ENCODE data around the gene TBCD.

Gene TBCD

GRCh38 chr17:82832881-82833475 is 81.1 kb downstream of the TBCD start:
- peaks cover 13% of the 10 kb centered on the region for H3K4me1 Mint-ChIP-seq
- H3K9me3 Mint-ChIP-seq, result no peaks in the 10 kb centered on the region
- no peak for DNase-seq (ENCODE audit: low spot score in 2 of 2)
- H3K36me3 Mint-ChIP-seq, result peaks cover 12% of the 10 kb centered on the region
- H3K4me3 Mint-ChIP-seq, result no peak overlapping the region
- no peak for ATAC-seq
- peak overlapping the region; percentile 65 for H3K27ac Mint-ChIP-seq

- Mint-ChIP-seq H3K4me3 (no peak overlapping the region), H3K4me1 (no peaks in the 10 kb centered on the region), H3K27ac (no peak overlapping the region), H3K36me3 (no peaks in the 10 kb centered on the region), H3K9me3 (no peaks in the 10 kb centered on the region)
- no peak for ATAC-seq
- no peak for DNase-seq (ENCODE audit: low spot score in 2 of 2)
Measured at GRCh38 chr17:82835122-82835521, 83.3 kb downstream of the TBCD start.

DNA sequence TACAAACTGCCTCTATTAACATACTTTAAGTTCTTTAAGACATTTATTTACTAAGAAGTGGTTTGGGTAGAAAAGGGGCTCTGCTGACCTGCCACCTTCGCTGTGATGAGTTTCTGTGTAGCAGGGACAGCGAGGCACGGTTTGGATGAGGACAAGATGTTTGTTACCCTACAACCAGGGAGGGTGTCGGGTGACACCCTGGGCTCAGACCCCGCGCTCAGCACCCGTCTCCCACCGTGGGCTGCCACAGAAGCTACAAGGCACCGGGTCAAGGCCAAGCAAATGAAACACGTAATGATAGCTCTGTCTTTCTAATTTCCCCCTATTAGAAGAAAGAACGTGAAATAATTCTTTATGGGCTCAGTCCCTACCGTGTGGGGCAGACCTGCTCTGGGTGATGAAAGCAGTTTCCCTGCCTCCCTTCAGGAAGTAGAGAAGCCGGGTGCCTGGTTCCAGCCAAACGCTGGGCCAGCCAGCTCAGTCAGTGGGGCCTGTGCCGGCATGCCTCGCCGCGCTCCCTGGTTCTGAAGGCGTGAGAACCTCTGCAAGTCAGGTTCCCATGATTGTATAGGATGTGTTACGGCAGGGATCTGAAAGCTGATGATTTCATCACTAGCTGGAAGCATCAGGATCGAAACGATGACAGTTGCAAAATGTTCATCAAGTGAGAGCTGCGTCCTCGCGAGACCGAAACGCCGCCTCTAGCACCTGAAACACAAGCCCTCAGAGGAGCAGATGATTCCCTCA is 84.1 kb downstream of the TBCD start:
- DNase-seq (ENCODE audit: low spot score in 2 of 2) (no peak), ATAC-seq (no peak)
- H3K4me1 Mint-ChIP-seq, result no peaks in the 10 kb centered on the region
- H3K36me3 Mint-ChIP-seq, result no peaks in the 10 kb centered on the region
- H3K4me3 Mint-ChIP-seq, result no peak overlapping the region
- no peak overlapping the region for H3K27ac Mint-ChIP-seq
- H3K9me3 Mint-ChIP-seq, result no peaks in the 10 kb centered on the region

GRCh38 chr17:82836823-82837357 is 85.0 kb downstream of the TBCD start:
- Mint-ChIP-seq H3K36me3 (no peaks in the 10 kb centered on the region), H3K27ac (no peak overlapping the region), H3K4me3 (no peak overlapping the region), H3K9me3 (no peaks in the 10 kb centered on the region), H3K4me1 (no peaks in the 10 kb centered on the region)
- ATAC-seq (no peak), DNase-seq (ENCODE audit: low spot score in 2 of 2) (no peak)

DNA sequence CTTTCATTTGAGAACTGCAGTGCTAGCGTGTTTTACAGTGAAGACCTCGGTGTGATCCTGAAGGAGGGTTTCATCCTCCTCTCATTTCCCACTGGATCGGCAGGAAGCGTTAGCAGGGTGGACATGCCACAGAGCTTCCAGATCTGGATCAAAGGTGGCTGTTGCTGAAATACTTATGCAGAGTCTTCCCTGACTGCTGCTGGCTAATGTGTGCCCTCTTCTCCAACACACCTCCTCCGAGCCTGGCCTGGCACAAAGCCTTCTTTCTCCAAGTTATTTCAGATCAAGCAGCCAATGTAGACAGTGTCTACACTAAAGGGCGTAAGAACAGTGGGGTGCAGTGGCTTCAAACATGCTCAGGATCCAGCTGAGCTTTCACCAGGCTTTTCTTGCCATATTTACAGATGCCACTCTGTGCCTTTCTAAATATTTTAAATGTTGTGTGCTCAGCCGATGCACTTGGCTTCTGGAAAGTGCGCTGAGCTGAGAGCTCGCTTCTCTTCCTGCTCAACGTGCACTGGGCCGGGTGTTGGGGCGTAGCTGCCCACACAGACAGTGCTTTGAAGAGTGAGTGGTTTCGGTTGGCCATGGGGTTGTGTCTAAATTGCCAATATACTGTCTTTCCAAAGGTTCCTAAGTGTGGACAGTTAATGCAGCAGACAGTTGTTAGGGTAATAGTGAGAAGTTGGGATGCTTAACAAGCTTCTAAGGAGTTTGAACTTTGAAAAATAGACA is 85.9 kb downstream of the TBCD start:
- H3K27ac Mint-ChIP-seq, result peak overlapping the region; percentile 33
- DNase-seq (ENCODE audit: low spot score in 2 of 2), result no peak
- ATAC-seq, result no peak

DNA sequence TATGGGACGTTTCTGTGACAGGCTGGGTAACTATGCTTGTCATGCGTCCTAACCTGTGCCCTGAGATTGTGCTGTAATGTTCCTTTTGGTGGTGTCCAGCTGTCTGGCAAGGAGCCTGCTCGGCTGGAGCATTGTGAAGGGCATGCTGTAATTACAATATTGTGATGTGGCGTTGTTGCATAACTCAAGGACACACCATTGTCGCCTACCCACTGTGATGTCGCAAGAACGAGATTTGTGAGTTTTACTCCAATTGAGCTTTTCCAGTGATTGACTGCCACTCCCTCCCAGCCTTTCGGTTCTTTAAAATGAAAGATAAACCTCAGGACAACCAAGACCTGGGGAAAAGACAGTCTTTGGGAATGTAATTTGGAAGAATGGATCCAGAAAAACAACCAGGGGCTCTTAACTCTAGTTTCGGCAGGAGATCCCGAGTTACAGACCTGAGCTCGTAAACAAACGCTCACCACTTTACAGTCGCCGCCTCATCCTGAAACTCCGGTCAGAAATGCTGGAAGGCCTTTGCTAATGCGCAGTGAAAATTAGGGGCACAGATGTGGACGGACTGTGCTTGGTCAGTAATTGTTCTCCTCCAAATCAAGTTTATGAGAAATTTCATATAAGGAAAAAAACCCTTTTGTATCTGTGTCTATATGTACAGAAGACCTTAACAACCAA is 86.7 kb downstream of the TBCD start:
- Mint-ChIP-seq H3K36me3 (no peaks in the 10 kb centered on the region), H3K9me3 (no peaks in the 10 kb centered on the region), H3K4me3 (no peak overlapping the region), H3K4me1 (peaks cover 6% of the 10 kb centered on the region), H3K27ac (peak overlapping the region; percentile 33)
- DNase-seq (ENCODE audit: low spot score in 2 of 2) (no peak), ATAC-seq (no peak)

More for the DNA sequence above, 85.9 kb downstream of the TBCD start:
- Mint-ChIP-seq H3K4me1 (peaks cover 6% of the 10 kb centered on the region), H3K9me3 (no peaks in the 10 kb centered on the region), H3K4me3 (no peak overlapping the region), H3K36me3 (no peaks in the 10 kb centered on the region)

DNA sequence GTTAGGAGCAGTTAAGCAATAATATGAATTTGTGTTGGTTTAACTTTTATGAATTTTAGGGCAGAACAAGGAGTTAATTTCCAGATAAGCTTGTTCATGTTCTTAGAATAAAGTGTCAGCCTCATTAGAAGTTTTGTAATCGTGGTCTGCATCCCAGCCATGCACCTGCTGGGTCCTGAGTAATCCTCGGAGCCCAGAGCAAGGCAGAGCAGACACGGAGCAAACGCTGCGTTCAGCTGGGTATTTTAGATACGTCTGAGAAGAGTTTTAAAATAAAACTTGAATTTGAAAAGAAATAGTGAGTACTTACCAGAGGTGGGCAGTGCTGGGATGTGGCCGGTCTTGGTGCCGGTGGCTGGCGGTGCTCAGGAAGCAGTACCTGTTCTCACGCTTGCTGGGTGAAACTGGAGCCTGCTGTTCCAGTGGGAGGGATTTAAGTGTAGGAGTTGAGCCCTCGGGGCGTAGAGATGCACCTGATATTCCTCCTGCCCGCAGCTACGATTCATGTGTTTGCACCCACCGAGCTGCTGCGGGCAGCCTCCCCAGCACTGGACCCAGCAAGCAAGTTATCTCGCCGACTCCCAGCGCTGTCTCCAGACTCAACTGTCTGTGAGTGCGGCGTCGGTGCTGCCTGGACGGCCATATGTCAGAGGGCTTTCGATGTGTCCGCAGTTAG is 87.9 kb downstream of the TBCD start, which contains the start of gene ZNF750:
ZNF750 (minus strand) TSS at position 406 of the 676 bp plus-strand sequence. CDS start 7,568 bp downstream, outside the sequence.
- no peak within 1 kb of the TSS for H3K27ac Mint-ChIP-seq
- no peak for ATAC-seq
- H3K36me3 Mint-ChIP-seq, result no peaks in the 10 kb centered on the region

DNA sequence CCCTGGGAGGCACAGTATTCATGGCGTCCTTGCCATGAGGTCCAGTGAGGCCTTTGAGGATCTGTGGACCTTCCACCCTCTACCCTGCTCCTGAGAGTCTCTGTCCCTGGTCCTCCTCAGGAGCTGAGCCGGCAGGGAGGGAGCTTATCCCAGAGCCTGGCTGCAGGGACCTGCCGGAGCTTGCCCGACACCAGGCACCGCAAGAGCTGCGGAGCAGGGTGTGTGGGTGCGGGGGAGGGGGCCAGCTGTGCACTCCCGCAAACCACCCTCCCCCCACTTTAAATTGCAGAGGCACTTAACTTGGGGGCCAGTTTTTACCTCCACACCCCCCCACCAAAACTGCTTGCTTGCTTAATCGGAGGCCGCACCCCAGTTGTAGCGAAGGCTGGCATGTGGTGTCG is 88.6 kb downstream of the TBCD start:
- peaks cover 19% of the 10 kb centered on the region for H3K4me1 Mint-ChIP-seq
- DNase-seq (ENCODE audit: low spot score in 2 of 2) (no peak), ATAC-seq (no peak)
- no peaks in the 10 kb centered on the region for H3K36me3 Mint-ChIP-seq
- H3K9me3 Mint-ChIP-seq, result no peaks in the 10 kb centered on the region
- no peak overlapping the region for H3K4me3 Mint-ChIP-seq
- no peak overlapping the region for H3K27ac Mint-ChIP-seq

More for the DNA sequence above, 87.9 kb downstream of the TBCD start, which contains the start of gene ZNF750:
- Mint-ChIP-seq H3K4me1 (peaks cover 17% of the 10 kb centered on the region), H3K9me3 (no peaks in the 10 kb centered on the region), H3K4me3 (no peak within 1 kb of the TSS)
- DNase-seq (ENCODE audit: low spot score in 2 of 2), result no peak

DNA sequence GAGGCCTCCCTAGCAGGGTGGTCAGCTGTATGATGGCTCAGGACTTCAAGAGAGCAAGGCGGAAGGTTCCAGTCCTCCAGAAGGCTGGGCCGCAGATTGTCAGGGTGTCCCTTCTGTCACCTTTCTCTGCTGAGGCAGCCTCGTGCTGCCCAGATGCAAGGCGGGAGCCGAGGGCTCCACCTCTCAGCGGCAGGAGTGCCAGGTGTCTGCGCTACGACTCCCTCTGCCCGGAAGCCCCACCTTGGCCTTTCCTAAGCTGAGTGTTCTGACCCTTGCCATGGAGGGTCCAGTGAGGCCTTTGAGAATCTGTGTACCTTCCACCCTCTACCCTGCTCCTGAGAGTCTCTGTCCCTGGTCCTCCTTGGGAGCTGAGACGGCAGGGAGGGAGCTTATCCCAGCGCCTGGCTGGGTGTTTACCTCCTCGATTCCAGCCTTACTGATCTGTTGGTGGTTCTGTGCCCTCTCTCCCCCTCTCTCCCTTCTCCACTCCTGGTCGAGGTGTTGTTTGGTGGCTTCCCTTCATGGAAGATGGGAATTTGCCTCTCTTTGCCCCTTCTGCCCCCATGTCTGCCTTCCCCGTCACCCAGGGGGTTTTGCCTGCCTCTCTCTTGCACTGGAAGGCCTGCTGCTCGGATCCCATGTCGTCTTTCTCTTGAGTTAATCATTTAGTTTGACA is 90.2 kb downstream of the TBCD start:
- H3K4me1 Mint-ChIP-seq, result peaks cover 29% of the 10 kb centered on the region
- no peak for DNase-seq (ENCODE audit: low spot score in 2 of 2)
- H3K9me3 Mint-ChIP-seq, result no peaks in the 10 kb centered on the region
- no peak for ATAC-seq
- H3K27ac Mint-ChIP-seq, result peak overlapping the region; percentile 67
- no peak overlapping the region for H3K4me3 Mint-ChIP-seq
- H3K36me3 Mint-ChIP-seq, result no peaks in the 10 kb centered on the region

DNA sequence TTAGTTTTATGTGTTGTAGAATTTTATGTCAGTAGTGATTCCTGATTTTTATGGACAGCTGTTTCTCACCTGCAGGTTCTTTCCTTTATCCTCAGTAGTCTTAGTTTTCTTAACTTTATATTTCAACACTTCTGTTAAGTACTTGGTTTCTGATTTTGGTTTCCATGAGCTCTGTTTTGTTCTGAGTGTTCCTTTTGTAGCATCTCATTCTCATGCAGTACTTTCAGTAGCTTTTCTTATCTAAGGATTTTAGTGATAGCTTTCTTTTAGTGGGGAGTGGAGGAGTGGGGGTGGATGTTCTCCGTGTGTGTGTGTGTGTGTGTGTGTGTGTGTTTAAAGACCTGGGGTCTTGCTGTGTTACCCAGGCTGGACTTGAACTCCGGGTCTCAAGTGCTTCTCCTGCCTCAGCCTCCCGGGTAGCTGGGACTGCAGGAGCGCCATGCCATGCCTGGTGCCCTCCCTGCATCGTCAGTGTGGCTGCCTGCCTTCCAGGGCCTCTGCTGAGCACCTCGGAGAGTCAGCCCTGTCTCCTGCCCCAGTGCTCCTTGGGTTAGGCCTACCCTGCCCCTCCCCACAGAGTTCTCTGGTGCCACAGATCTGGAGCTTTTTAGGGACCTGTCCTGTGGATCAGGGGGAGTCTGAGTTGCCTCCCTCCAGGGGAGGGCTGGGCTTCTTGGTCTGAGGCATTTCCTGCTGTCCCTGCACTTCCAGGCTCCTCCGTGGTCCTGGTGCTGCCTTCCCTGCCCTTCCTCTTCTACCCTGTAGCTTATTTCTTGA is 92.2 kb downstream of the TBCD start:
- ATAC-seq (no peak), DNase-seq (ENCODE audit: low spot score in 2 of 2) (no peak)
- H3K9me3 Mint-ChIP-seq, result no peaks in the 10 kb centered on the region
- H3K27ac Mint-ChIP-seq, result peak overlapping the region; percentile 85
- H3K4me3 Mint-ChIP-seq, result no peak overlapping the region
- no peaks in the 10 kb centered on the region for H3K36me3 Mint-ChIP-seq
- peaks cover 31% of the 10 kb centered on the region for H3K4me1 Mint-ChIP-seq

DNA sequence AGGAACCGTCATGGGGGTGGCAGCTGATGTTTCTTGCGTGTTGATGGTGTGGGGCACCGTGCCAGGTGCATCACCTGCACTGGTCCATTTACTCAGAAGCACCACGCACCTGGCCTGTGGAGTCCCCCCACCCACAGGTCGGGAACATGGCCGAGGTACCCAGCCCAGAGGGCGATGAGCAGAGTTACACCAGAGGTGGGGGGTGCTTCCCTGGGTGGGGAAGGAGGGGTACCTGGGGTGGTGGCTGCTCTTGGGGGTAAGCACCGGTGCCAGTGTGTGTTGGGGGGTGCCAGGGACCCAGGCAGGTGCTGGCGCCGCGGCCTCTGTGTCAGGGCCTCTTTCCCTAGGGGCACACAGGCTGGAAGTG is 92.9 kb downstream of the TBCD start:
- DNase-seq (ENCODE audit: low spot score in 2 of 2), result no peak
- Mint-ChIP-seq H3K9me3 (no peaks in the 10 kb centered on the region), H3K4me1 (peaks cover 36% of the 10 kb centered on the region), H3K27ac (peak overlapping the region; percentile 85), H3K4me3 (no peak overlapping the region), H3K36me3 (no peaks in the 10 kb centered on the region)
- no peak for ATAC-seq

DNA sequence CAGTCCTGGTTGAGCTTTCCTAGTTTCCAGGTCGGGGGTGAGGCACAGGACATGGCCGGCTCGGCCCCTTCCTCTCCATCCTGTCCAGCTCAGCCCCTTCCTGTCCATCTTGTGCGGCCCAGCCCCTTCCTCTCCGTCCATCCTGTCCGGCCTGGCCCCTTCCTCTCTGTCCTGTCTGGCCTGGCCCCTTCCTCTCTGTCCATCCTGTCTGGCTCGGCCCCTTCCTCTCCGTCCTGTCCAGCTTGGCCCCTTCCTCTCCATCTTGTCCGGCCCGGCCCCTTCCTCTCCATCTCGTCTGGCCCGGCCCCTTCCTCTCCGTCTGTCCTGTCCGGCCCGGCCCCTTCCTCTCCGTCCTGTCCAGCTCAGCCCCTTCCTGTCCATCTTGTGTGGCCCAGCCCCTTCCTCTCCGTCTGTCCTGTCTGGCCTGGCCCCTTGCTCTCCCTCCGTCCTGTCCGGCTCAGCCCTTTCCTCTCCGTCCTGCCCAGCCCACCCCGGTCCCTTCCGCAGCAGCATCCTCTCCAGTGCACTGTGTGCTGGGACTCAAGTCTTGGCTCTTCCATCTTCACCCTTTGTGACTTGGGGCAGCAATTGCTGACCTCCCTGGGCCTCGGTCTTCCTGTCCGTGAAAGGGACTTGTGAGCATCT is 93.4 kb downstream of the TBCD start:
- peak overlapping the region; percentile 85 for H3K27ac Mint-ChIP-seq
- ATAC-seq, result no peak

DNA sequence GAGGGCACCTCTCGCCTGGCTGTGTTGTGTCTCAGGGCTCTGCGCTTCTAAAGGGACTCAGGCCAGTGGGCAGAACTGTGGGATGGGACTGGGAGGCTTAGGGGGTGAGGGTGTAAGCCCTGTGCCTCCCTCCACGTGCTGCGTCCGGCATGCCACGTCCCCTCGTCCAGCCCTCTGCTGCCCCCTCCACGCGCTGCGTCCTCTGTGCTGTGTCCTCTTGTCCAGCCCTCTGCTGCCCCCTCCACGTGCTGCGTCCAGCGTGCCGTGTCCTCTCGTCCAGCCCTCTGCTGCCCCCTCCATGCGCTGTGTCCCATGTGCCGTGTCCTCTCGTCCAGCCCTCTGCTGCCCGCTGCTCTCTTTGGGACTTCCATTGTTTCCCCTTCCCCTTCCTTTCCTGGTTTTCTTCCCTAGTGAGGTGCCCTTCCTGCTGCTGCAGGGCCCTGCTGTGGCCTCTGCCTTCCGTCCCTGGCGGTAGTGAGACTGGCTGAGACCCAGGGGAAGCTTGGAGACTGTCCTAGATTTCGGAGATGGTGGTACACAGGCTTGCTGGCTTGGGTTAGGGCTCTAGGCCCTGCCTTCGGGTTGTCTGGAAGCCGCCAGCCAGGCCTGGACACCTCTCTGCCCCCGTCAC is 94.3 kb downstream of the TBCD start:
- Mint-ChIP-seq H3K4me1 (peaks cover 36% of the 10 kb centered on the region), H3K36me3 (no peaks in the 10 kb centered on the region), H3K27ac (peak overlapping the region; percentile 52), H3K4me3 (no peak overlapping the region), H3K9me3 (no peaks in the 10 kb centered on the region)
- no peak for DNase-seq (ENCODE audit: low spot score in 2 of 2)
- no peak for ATAC-seq

More for the DNA sequence above, 93.4 kb downstream of the TBCD start:
- Mint-ChIP-seq H3K9me3 (no peaks in the 10 kb centered on the region), H3K36me3 (no peaks in the 10 kb centered on the region), H3K4me3 (no peak overlapping the region), H3K4me1 (peaks cover 36% of the 10 kb centered on the region)
- DNase-seq (ENCODE audit: low spot score in 2 of 2), result no peak
